Raji (cell line): ENCODE measurements around the gene STK16.

Source experiments
- POLR2A ChIP-seq: IDR thresholded peaks from 2 replicates; pipeline ENCODE4 v1.6.1; 2011; ENCODE audit warnings: low read depth, low read length, control low read depth; ENCODE audit not compliant: insufficient read depth

Gene STK16

GRCh38 chr2:219292616-219293015 lies 47.3 kb downstream of the STK16 start:
- TF ChIP-seq POLR2A, result no peak

GRCh38 chr2:219293736-219294231 lies 48.5 kb downstream of the STK16 start:
- TF ChIP-seq POLR2A, result no peak

GRCh38 chr2:219294356-219295351 lies 49.4 kb downstream of the STK16 start:
- TF ChIP-seq POLR2A, result peak; percentile 66

GRCh38 chr2:219296142-219296541 lies 50.9 kb downstream of the STK16 start:
- no peak for TF ChIP-seq POLR2A

GRCh38 chr2:219296631-219297391 lies 51.5 kb downstream of the STK16 start:
- no peak for TF ChIP-seq POLR2A

DNA sequence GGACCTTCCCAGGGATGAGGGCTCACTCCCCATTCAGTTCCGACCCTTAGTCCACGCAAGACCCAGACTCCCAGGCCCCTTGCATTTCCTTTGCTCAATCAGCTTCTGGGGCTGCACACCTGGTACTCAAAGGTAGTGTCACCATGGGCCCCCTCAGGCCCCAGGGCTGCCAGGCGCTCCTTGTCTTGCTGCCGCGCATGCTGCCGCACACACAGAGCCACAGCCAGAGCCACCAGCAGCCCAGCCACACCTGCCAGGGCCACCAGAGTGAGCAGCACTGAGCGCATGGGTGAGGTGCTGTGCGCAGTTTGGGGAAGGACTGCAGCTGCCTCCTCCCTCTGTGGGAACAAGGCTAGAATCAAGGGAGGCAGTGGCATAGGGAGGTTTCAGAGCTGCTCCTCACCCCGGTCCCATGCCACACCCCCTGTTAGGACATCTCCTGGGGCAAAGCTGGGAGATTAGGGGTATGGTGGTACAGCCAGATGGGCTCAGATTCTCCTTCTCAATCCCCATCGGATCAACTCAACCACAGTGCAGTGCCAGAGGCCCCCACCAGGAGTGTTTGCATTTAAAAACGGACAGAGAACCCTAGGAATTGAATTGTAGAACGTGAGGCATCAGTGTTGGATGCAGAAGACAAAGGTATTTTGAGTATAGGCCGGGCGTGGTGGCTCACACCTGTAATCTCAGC lies 52.6 kb downstream of the STK16 start:
- no peak for TF ChIP-seq POLR2A

DNA sequence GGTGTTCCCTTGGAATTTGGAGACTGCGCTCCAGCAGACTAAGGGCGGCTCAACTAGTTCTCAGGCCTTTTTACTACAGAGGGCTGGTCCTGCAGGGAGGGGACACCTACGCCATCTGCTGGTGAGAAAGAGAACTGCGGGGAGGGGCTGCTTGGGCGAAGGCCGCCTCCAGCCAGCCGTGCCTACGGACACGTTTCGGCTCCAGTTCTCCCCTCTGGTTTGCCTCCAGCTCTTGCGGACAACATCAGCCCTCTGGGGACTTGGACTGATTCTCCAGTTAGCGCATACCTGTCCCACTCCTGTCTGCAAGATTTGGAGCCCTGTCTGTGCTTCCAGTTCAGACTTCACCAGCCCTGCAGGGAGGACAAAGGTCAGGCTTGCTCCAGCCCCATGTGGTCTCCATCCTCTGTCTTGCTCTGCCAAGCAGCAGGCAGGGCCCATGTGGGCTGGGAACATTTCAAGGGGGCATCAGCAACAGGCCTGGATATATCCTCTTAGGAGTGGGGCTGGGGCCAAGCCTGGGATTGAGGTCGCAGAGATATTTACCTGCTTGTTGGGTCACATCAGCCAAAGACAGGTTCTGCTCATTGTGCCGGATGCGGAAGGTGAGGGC lies 53.6 kb downstream of the STK16 start:
- 0 out of 2 replicates have a peak, but pooled peaks have one; percentile 27 for TF ChIP-seq POLR2A

GRCh38 chr2:219299372-219299760 lies 54.1 kb downstream of the STK16 start:
- TF ChIP-seq POLR2A, result no peak
